SK-N-SH (cell line): ENCODE results near the gene ZNF593OS. TPM values are rescaled to one million over a fixed set of nuclear protein-coding genes. Genes with fewer than 3 reads are reported as not detected.
A peak's percentile ranks its signal among the peaks of the same experiment; 100 is the strongest.

ENCODE experiments used
- CTCF ChIA-PET: fragments of 300-600, 350-600 bp; formaldehyde crosslinking; extraction: SDS; loops from one replicate; lab custom pipeline; 2021; lab: Yijun Ruan, JAX
- POLR2A ChIA-PET: fragments of 350-600 bp; sonication (Branson Sonifier 250); formaldehyde crosslinking; extraction: SDS; loops from one replicate; lab custom pipeline; 2020; ENCODE audit warnings: antibody characterized with exemption, inconsistent platforms; lab: Yijun Ruan, JAX
- DNase-seq: peaks from one replicate; pipeline ENCODE4 v3.0.0; 2012
- H2AFZ ChIP-seq: fragments of 200-600 bp; sonication (generic); 2 replicates; pipeline ENCODE4 v1.8.1; 2016; ENCODE audit warnings: antibody characterized with exemption, mild to moderate bottlenecking, low read depth
- H3F3A ChIP-seq: fragments of 200-600 bp; sonication (generic); replicated peaks from 2 replicates; pipeline ENCODE3; 2016; ENCODE audit warnings: antibody characterized with exemption, mild to moderate bottlenecking; ENCODE audit not compliant: insufficient read depth
- H3K27ac ChIP-seq, 2 experiments: fragments of 200-500 bp in 1 of 2; fragments of 200-600 bp in 1 of 2; sonication (Bioruptor generic) in 1 of 2; sonication (generic), shearing (Covaris generic) in 1 of 2; 2 replicates each; pipeline versions ENCODE4 v1.5.1 to v1.6.1; 2014 to 2016; ENCODE audit warnings: low read depth in 2 of 2, inconsistent platforms in 1 of 2, low read length in 1 of 2, mild to moderate bottlenecking in 1 of 2, mixed read lengths in 1 of 2
- H3K27me3 ChIP-seq: fragments of 200-600 bp; sonication (generic), shearing (Covaris generic); 2 replicates; pipeline ENCODE4 v1.6.1; 2016; ENCODE audit warnings: mixed run types; ENCODE audit not compliant: insufficient read depth
- H3K36me3 ChIP-seq, 2 experiments: fragments of 200-500 bp in 1 of 2; fragments of 200-600 bp in 1 of 2; sonication (Bioruptor generic) in 1 of 2; sonication (generic) in 1 of 2; replicated peaks in 1 of 2; 2 replicates each; pipeline versions ENCODE3 to v1.5.1; 2014 to 2016; ENCODE audit warnings: low read length in 1 of 2, mild to moderate bottlenecking in 1 of 2; ENCODE audit not compliant: insufficient read depth in 2 of 2, control insufficient read depth in 1 of 2
- H3K4me1 ChIP-seq, 2 experiments: fragments of 200-500 bp in 1 of 2; fragments of 200-600 bp in 1 of 2; sonication (Bioruptor generic) in 1 of 2; sonication (generic), shearing (Covaris generic) in 1 of 2; 2 replicates each; pipeline versions ENCODE4 v1.5.1 to v1.6.1; 2014 to 2016; ENCODE audit warnings: low read depth in 1 of 2, low read length in 1 of 2, mixed run types in 1 of 2; ENCODE audit not compliant: insufficient read depth in 2 of 2, control insufficient read depth in 1 of 2
- H3K4me2 ChIP-seq: fragments of 200-600 bp; sonication (generic), shearing (Covaris generic); 2 replicates; pipeline ENCODE4 v1.6.1; 2017; ENCODE audit warnings: mixed run types
- H3K4me3 ChIP-seq, 2 experiments: fragments of 200-500 bp in 1 of 2; fragments of 200-600 bp in 1 of 2; sonication (Bioruptor generic) in 1 of 2; sonication (generic), shearing (Covaris generic) in 1 of 2; 2 replicates each; pipeline versions ENCODE4 v1.5.1 to v1.8.1; 2014 to 2016; ENCODE audit warnings: low read depth in 2 of 2, inconsistent platforms in 1 of 2, low read length in 1 of 2, mild to moderate bottlenecking in 1 of 2, mixed read lengths in 1 of 2, moderate library complexity in 1 of 2
- H3K79me2 ChIP-seq: fragments of 200-600 bp; sonication (generic); 2 replicates; pipeline ENCODE4 v1.8.1; 2017; ENCODE audit warnings: mild to moderate bottlenecking; ENCODE audit not compliant: insufficient read depth
- H3K9ac ChIP-seq: fragments of 200-600 bp; sonication (generic); 2 replicates; pipeline ENCODE4 v1.6.1; 2017; ENCODE audit warnings: mixed run types
- H3K9me2 ChIP-seq: fragments of 200-600 bp; sonication (generic); 2 replicates; pipeline ENCODE4 v1.6.1; 2017; ENCODE audit warnings: mixed run types
- H3K9me3 ChIP-seq: fragments of 200-600 bp; sonication (generic); 2 replicates; pipeline ENCODE4 v1.6.1; 2017; ENCODE audit warnings: mixed run types, mild to moderate bottlenecking, moderate library complexity
- H4K20me1 ChIP-seq: fragments of 200-600 bp; sonication (generic); 2 replicates; pipeline ENCODE4 v1.6.1; 2017; ENCODE audit warnings: mild to moderate bottlenecking, mixed run types; ENCODE audit not compliant: insufficient read depth
- CTCF ChIP-seq: fragments of 200-600 bp; sonication (generic); IDR thresholded peaks from 2 replicates; pipeline ENCODE4 v1.6.1; 2017; ENCODE audit warnings: antibody characterized with exemption, mild to moderate bottlenecking, moderate library complexity
- EP300 ChIP-seq, 2 experiments: IDR thresholded peaks; 2 replicates each; pipeline versions ENCODE4 v1.4.0 to v1.6.1; 2012; ENCODE audit warnings: borderline replicate concordance in 1 of 2, low read depth in 1 of 2, low read length in 1 of 2
- GATA2 ChIP-seq: sonication (generic); formaldehyde crosslinking; IDR thresholded peaks from 2 replicates; pipeline ENCODE4 v1.5.0; 2020; ENCODE audit warnings: mild to moderate bottlenecking, missing genetic modification reagents
- JUND ChIP-seq: IDR thresholded peaks from 2 replicates; pipeline ENCODE4 v1.4.0; 2012
- MAX ChIP-seq: IDR thresholded peaks from 2 replicates; pipeline ENCODE4 v1.4.0; 2012; ENCODE audit warnings: low read depth
- NRF1 ChIP-seq: IDR thresholded peaks from 2 replicates; pipeline ENCODE4 v1.6.1; 2012; ENCODE audit warnings: low read depth, mild to moderate bottlenecking, low read length
- RAD21 ChIP-seq: IDR thresholded peaks from 2 replicates; pipeline ENCODE4 v1.6.1; 2012; ENCODE audit warnings: mild to moderate bottlenecking, low read length
- RCOR1 ChIP-seq: fragments of 150-350 bp; IDR thresholded peaks from 2 replicates; pipeline ENCODE4 v1.6.1; 2017; ENCODE audit warnings: antibody characterized with exemption, low read length
- SMC3 ChIP-seq: IDR thresholded peaks from 2 replicates; pipeline ENCODE4 v1.6.1; 2012; ENCODE audit warnings: low read depth, low read length, improper control_type of control experiment
- TEAD4 ChIP-seq: IDR thresholded peaks from 2 replicates; pipeline ENCODE4 v1.4.0; 2012; ENCODE audit warnings: mild to moderate bottlenecking, borderline replicate concordance; ENCODE audit not compliant: insufficient read depth
- WGBS: methylation state at CpG from one replicate; pipeline ENCODE4 v1.1.6; 2017; ENCODE audit warnings: low lambda C conversion rate; 5-methylcytosine and 5-hydroxymethylcytosine counted together
- polyA plus RNA-seq, 3 experiments: library from polyadenylated mRNA; depleted of rRNA; stranded (reverse); fragments of >200 nt; gene quantifications; 2 replicates each; pipeline ENCODE4 v1.2.3, GENCODE V29; 2012

The ZNF593OS gene
- polyA plus RNA-seq, 1 of the 3 experiments (the other 2 are of a cell fraction), result not detected

DNA sequence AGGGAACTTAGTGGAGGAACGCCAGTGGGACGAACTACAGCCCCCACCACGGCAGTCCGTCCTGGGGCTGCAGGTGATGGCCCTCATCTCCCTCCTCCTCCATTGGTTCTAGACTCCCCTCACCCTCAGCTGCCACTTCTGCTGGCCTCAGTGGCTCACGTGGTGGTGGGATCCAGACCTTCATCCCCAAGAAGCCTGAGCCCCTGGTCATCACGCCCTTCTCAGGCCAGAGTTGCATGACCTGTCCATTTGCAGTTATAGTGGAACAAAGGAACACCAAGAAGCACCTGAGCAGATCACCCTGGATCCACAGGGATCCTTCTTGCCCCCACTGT, 25.7 kb downstream of the ZNF593OS start (continued):
- TF ChIP-seq RCOR1, result no peak

- WGBS, result 23% methylated on average over 11 of the region's 19 CpGs
- Histone ChIP-seq H3K9me2 (no peaks in the 10 kb centered on the region), H3K79me2 (no peaks in the 10 kb centered on the region), H3K4me3 (no peak overlapping the region), H3K36me3 (no peaks in the 10 kb centered on the region)
- CTCF ChIA-PET, result interaction anchor here (0.5 to 9.3 kb wide), 39 partner anchors 8 to 280 kb away, joined by 3 to 235 read pairs (median 5); partner anchors contain the start of genes C1orf232, CEP85, FAM110D and PDIK1L
- peak; percentile 98 for TF ChIP-seq SMC3
- peak; percentile 22; the same call in 1 of the 2 replicates for TF ChIP-seq NRF1
- no peak for TF ChIP-seq TEAD4
- TF ChIP-seq RAD21, result peak; percentile 92
- peak; percentile 73 for TF ChIP-seq CTCF
- no peak for TF ChIP-seq EP300 (IDR thresholded peaks at IDR 0.05; ENCODE audit: borderline replicate concordance in 1 of 2, low read depth in 1 of 2, low read length in 1 of 2)
- TF ChIP-seq, all 33 proteins: peak for 4
- POLR2A ChIA-PET, result interaction anchor here (1.1 to 1.5 kb wide), 3 partner anchors 24 to 41 kb away, joined by 3 to 4 read pairs (median 3); partner anchors contain the start of gene PDIK1L
- Histone ChIP-seq H3F3A (no peaks in the 10 kb centered on the region), H2AFZ (no peak overlapping the region), H4K20me1 (no peaks in the 10 kb centered on the region), H3K4me2 (0 out of 2 replicates have a peak overlapping the region, but pooled peaks have one; percentile 37), H3K4me1 (no peaks in the 10 kb centered on the region), H3K27me3 (peaks cover 14% of the 10 kb centered on the region; the same call in 1 of the 2 replicates), H3K27ac (no peak overlapping the region), H3K9ac (no peak overlapping the region), H3K9me3 (no peaks in the 10 kb centered on the region)
- DNase-seq, result peak; percentile 81
These were observed 26.3 kb downstream of the ZNF593OS start for GRCh38 chr1:26145041-26145959.

- DNase-seq, result no peak
- CTCF ChIA-PET, result interaction anchor here (1.0 to 9.3 kb wide), 9 partner anchors 15 to 247 kb away, joined by 3 to 235 read pairs (median 5); partner anchors contain the start of genes FAM110D, PDIK1L and ZNF593
- Histone ChIP-seq H3K9ac (no peak overlapping the region), H3K27ac (no peak overlapping the region), H3K4me2 (no peak overlapping the region), H3F3A (no peaks in the 10 kb centered on the region), H2AFZ (no peak overlapping the region), H3K9me2 (no peaks in the 10 kb centered on the region), H3K79me2 (no peaks in the 10 kb centered on the region), H3K27me3 (no peaks in the 10 kb centered on the region), H3K4me1 (no peaks in the 10 kb centered on the region), H3K4me3 (no peak overlapping the region), H3K9me3 (no peaks in the 10 kb centered on the region), H4K20me1 (no peaks in the 10 kb centered on the region), H3K36me3 (no peaks in the 10 kb centered on the region)
- WGBS, result 96% methylated on average over 8 of the region's 8 CpGs
- no peak for TF ChIP-seq JUND
- TF ChIP-seq MAX, result no peak
- TF ChIP-seq SMC3, result no peak
- TF ChIP-seq GATA2 (CRISPR knock-in tag), result no peak
- POLR2A ChIA-PET, result interaction anchor here (1.2 kb wide), 1 partner anchor 30 kb away, joined by 4 read pairs; the partner anchor contains the start of gene PDIK1L
These were observed 29.5 kb downstream of the ZNF593OS start for GRCh38 chr1:26142159-26142558.
